MM.1S (cell line): ENCODE results near the gene DCHS1.

Source experiments
- EZH2 ChIP-seq: fragments of 300-600 bp; sonication (generic); optimal IDR thresholded peaks from 2 replicates; pipeline ENCODE3; 2017; ENCODE audit warnings: low read depth, mild to moderate bottlenecking, antibody characterized with exemption, low read length, mixed read lengths
- TF ChIP-seq, protein P1 (sequence below): fragments of 300-600 bp; sonication (generic); IDR thresholded peaks from 2 replicates; pipeline ENCODE4 v1.5.1; 2016; ENCODE audit warnings: antibody characterized with exemption, low read length, mixed read lengths

GRCh38 chr11:6653656-6654055 is 2.0 kb downstream of the DCHS1 start:
- TF ChIP-seq, protein P1, sequence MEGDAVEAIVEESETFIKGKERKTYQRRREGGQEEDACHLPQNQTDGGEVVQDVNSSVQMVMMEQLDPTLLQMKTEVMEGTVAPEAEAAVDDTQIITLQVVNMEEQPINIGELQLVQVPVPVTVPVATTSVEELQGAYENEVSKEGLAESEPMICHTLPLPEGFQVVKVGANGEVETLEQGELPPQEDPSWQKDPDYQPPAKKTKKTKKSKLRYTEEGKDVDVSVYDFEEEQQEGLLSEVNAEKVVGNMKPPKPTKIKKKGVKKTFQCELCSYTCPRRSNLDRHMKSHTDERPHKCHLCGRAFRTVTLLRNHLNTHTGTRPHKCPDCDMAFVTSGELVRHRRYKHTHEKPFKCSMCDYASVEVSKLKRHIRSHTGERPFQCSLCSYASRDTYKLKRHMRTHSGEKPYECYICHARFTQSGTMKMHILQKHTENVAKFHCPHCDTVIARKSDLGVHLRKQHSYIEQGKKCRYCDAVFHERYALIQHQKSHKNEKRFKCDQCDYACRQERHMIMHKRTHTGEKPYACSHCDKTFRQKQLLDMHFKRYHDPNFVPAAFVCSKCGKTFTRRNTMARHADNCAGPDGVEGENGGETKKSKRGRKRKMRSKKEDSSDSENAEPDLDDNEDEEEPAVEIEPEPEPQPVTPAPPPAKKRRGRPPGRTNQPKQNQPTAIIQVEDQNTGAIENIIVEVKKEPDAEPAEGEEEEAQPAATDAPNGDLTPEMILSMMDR: no peak
- no peak for TF ChIP-seq EZH2
